ENCODE measurements around the gene POU6F1. TPM values are rescaled to one million over a fixed set of nuclear protein-coding genes. Genes with fewer than 3 reads are reported as not detected.

POU6F1 gene
- total RNA-seq, 1 donor from 2014 or later: 16.5 TPM

- no peaks in the 10 kb centered on the region for H3K9me3 ChIP-seq
- no peaks in the 10 kb centered on the region for H3K4me1 ChIP-seq
- H3K4me3 ChIP-seq: no peak overlapping the region
- no peaks in the 10 kb centered on the region for H3K36me3 ChIP-seq
- intact Hi-C loops (cut with DNase I): no loop called here
- TF ChIP-seq POLR2A (IDR thresholded peaks at IDR 0.05) (no peak), POLR2AphosphoS5 (IDR thresholded peaks at IDR 0.05; ENCODE audit: insufficient read depth in 1 of 2, low read depth in 1 of 2) (no peak), CTCF (IDR thresholded peaks at IDR 0.05) (no peak)
- DNase-seq (ENCODE audit: extremely low spot score in 2 of 2): no peak
- no peaks in the 10 kb centered on the region for H3K27me3 ChIP-seq
- H3K27ac ChIP-seq: no peak overlapping the region
Observed at GRCh38 chr12:51183816-51184215, 34.0 kb downstream of the POU6F1 start.

- Histone ChIP-seq H3K27me3 (no peaks in the 10 kb centered on the region), H3K9me3 (no peaks in the 10 kb centered on the region), H3K4me3 (no peak overlapping the region), H3K27ac (no peak overlapping the region), H3K36me3 (no peaks in the 10 kb centered on the region), H3K4me1 (no peaks in the 10 kb centered on the region)
- TF ChIP-seq CTCF (IDR thresholded peaks at IDR 0.05) (no peak), POLR2A (IDR thresholded peaks at IDR 0.05) (no peak), POLR2AphosphoS5 (IDR thresholded peaks at IDR 0.05; ENCODE audit: insufficient read depth in 1 of 2, low read depth in 1 of 2) (no peak)
- intact Hi-C loops (cut with DNase I): no loop called here
- DNase-seq (ENCODE audit: extremely low spot score in 2 of 2): no peak
Observed at GRCh38 chr12:51183349-51183748, 34.5 kb downstream of the POU6F1 start.

- TF ChIP-seq CTCF (IDR thresholded peaks at IDR 0.05): no peak
- no peak for TF ChIP-seq POLR2AphosphoS5 (IDR thresholded peaks at IDR 0.05; ENCODE audit: insufficient read depth in 1 of 2, low read depth in 1 of 2)
- TF ChIP-seq POLR2A (IDR thresholded peaks at IDR 0.05): no peak
- Histone ChIP-seq H3K9me3 (no peaks in the 10 kb centered on the region), H3K4me1 (no peaks in the 10 kb centered on the region), H3K27ac (no peak overlapping the region), H3K36me3 (no peaks in the 10 kb centered on the region), H3K27me3 (no peaks in the 10 kb centered on the region), H3K4me3 (no peak overlapping the region)
- no peak for DNase-seq (ENCODE audit: extremely low spot score in 2 of 2)
- intact Hi-C loops (cut with DNase I): no loop called here
Observed at GRCh38 chr12:51181558-51181957, 36.3 kb downstream of the POU6F1 start.

GRCh38 chr12:51177897-51178296, 40.0 kb downstream of the POU6F1 start:
- no peaks in the 10 kb centered on the region for H3K36me3 ChIP-seq
- H3K4me1 ChIP-seq: no peaks in the 10 kb centered on the region
- no peak for TF ChIP-seq POLR2A (IDR thresholded peaks at IDR 0.05)
- no peak for TF ChIP-seq POLR2AphosphoS5 (IDR thresholded peaks at IDR 0.05; ENCODE audit: insufficient read depth in 1 of 2, low read depth in 1 of 2)
- no peak for TF ChIP-seq CTCF (IDR thresholded peaks at IDR 0.05)
- no peak overlapping the region for H3K4me3 ChIP-seq
- no peak overlapping the region for H3K27ac ChIP-seq
- no peak for DNase-seq (ENCODE audit: extremely low spot score in 2 of 2)
- intact Hi-C loops (cut with DNase I): no loop called here
- no peaks in the 10 kb centered on the region for H3K27me3 ChIP-seq
- no peaks in the 10 kb centered on the region for H3K9me3 ChIP-seq

GRCh38 chr12:51174501-51174900, 43.4 kb downstream of the POU6F1 start:
- Histone ChIP-seq H3K27ac (no peak overlapping the region), H3K4me1 (peaks cover 21% of the 10 kb centered on the region), H3K4me3 (no peak overlapping the region), H3K27me3 (no peaks in the 10 kb centered on the region), H3K9me3 (no peaks in the 10 kb centered on the region), H3K36me3 (no peaks in the 10 kb centered on the region)
- no peak for DNase-seq (ENCODE audit: extremely low spot score in 2 of 2)
- TF ChIP-seq POLR2AphosphoS5 (IDR thresholded peaks at IDR 0.05; ENCODE audit: insufficient read depth in 1 of 2, low read depth in 1 of 2): no peak
- no peak for TF ChIP-seq CTCF (IDR thresholded peaks at IDR 0.05)
- no peak for TF ChIP-seq POLR2A (IDR thresholded peaks at IDR 0.05)
- intact Hi-C loops (cut with DNase I): no loop called here
